Heart left ventricle (tissue), 13 donors: ENCODE measurements around the gene BRIP1.

Source experiments
- POLR2A ChIP-seq, 2 donors: fragments of 450-650 bp; IDR thresholded peaks; one replicate each; pipeline ENCODE4 v1.6.1; 2017; ENCODE audit warnings: antibody characterized with exemption in 2 of 2, mild to moderate bottlenecking in 2 of 2, moderate library complexity in 2 of 2
- TF ChIP-seq, protein P1 (sequence below), 12 donors: fragments of 200-600 bp; sonication (generic) in 4 of 12; IDR thresholded peaks; one replicate each; pipeline versions ENCODE4 v1.5.0 to v1.8.0; 2018 to 2022; ENCODE audit warnings: antibody characterized with exemption in 12 of 12, mild to moderate bottlenecking in 5 of 12
- donor health status: ischemic (EF 13 %, LVEDD 7.1; RV severe dilation, severe dysfunction).
- donor health status: DM: no; HTN: yes; CAD: no.
- donor health status: DM: no; HTN: no; CAD: no.
- donor health status: ischemic (EF 25% LVEDD 6.9; RV normal size, moderate dysfunction).
- donor health status: ischemic (EF 25% LVEDD 5.7; RV mildly dilated, moderate dysfunction).
- donor health status: ischemic (EF 35%, LVEDD 5.7; RV mildly dilated, moderate dysfunction).
- donor health status: nonischemic (EF 11% LVEDD 7.7; RV severe dilation, severe dysfunction).
- donor health status: DM: yes; HTN: yes; CAD: no.
- donor health status: PGD.
- donor health status: ischemic (EF 29% LVEDD 5.4; RV normal size, mild dysfunction).
- donor health status: nonischemic (EF 23%, LVEDD 6.1; RV moderate dilation, normal function).

DNA sequence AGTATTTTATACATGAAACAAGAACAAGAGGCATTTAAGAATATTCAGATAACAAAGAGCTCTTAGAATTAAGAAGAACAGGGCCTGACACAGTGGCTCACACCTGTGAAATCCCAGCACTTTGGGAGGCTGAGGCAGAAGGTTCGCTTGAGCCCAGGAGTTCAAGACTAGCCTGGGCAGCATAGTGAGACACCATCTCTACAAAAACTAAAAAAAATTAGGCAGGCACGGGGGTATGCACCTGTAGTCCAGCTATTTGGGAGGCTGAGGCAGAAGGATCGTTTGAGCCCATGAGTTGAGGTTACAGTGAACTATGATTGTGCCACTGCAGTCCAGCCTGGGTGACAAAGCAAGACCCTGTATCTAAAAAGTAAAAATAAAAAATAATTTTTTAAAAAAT lies 12.5 kb upstream of the BRIP1 start:
- TF ChIP-seq, protein P1, sequence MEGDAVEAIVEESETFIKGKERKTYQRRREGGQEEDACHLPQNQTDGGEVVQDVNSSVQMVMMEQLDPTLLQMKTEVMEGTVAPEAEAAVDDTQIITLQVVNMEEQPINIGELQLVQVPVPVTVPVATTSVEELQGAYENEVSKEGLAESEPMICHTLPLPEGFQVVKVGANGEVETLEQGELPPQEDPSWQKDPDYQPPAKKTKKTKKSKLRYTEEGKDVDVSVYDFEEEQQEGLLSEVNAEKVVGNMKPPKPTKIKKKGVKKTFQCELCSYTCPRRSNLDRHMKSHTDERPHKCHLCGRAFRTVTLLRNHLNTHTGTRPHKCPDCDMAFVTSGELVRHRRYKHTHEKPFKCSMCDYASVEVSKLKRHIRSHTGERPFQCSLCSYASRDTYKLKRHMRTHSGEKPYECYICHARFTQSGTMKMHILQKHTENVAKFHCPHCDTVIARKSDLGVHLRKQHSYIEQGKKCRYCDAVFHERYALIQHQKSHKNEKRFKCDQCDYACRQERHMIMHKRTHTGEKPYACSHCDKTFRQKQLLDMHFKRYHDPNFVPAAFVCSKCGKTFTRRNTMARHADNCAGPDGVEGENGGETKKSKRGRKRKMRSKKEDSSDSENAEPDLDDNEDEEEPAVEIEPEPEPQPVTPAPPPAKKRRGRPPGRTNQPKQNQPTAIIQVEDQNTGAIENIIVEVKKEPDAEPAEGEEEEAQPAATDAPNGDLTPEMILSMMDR (IDR thresholded peaks at IDR 0.05): no peak
- TF ChIP-seq POLR2A (IDR thresholded peaks at IDR 0.05): no peak
